SH-SY5Y (cell line): ENCODE results near the gene ISG15.

ENCODE experiments used
- GATA2 ChIP-seq: IDR thresholded peaks from 2 replicates; pipeline ENCODE4 v1.6.1; 2011; ENCODE audit warnings: mild to moderate bottlenecking, low read depth, low read length
- GATA3 ChIP-seq: IDR thresholded peaks from 2 replicates; pipeline ENCODE4 v1.6.1; 2011; ENCODE audit warnings: low read depth, mild to moderate bottlenecking, low read length, moderate library complexity

- TF ChIP-seq GATA2 (no peak), GATA3 (no peak)
Observed at GRCh38 chr1:1033731-1034438, 20.6 kb downstream of the ISG15 start.
